Thyroid gland (tissue), 4 donors: ENCODE results near the gene KCMF1.

Experiments used
- CTCF ChIP-seq, 6 experiments: fragments of 200-600 bp in 3 of 6; fragments of 450-650 bp in 3 of 6; sonication (generic) in 3 of 6; IDR thresholded peaks; one replicate each; pipeline ENCODE4 v1.5.1; 2016 to 2019; ENCODE audit warnings: antibody characterized with exemption in 6 of 6, mild to moderate bottlenecking in 2 of 6, inconsistent platforms in 1 of 6, moderate library complexity in 1 of 6
- POLR2A ChIP-seq, 2 donors: fragments of 450-650 bp; IDR thresholded peaks; one replicate each; pipeline ENCODE4 v1.6.1; 2017; ENCODE audit warnings: antibody characterized with exemption in 2 of 2, mild to moderate bottlenecking in 2 of 2, moderate library complexity in 1 of 2

GRCh38 chr2:84963323-84963691 lies 7.7 kb upstream of the KCMF1 start:
- TF ChIP-seq CTCF (IDR thresholded peaks at IDR 0.05) = no peak
- TF ChIP-seq POLR2A (IDR thresholded peaks at IDR 0.05) = no peak
